Cardiac septum (tissue), 1 donor: ENCODE data around the gene LRWD1. TPM values are rescaled to one million over a fixed set of nuclear protein-coding genes. Genes with fewer than 3 reads are reported as not detected.
"Not testable (repeated sequence)": the region's sequence is repeated elsewhere in the genome, so short reads cannot be mapped to it uniquely, and the experiment has no call there.

Experiments
- DNase-seq: peaks from one replicate; pipeline ENCODE4 v3.0.0-alpha.2; 2020; ENCODE audit warnings: low spot score
- intact Hi-C: fragments of 100-400 bp; cut with DNase I; formaldehyde crosslinking; loops from one replicate; pipeline ENCODE4 v1.14.0; 2022
- total RNA-seq: library from RNA; stranded (reverse); fragmentation: NEBNext Ultra II Directional; extraction: Animal tissue kit (Norgen Biotek cat#: 25700); gene quantifications from one replicate; pipeline ENCODE4 v1.2.1, GENCODE V29; 2021
- donor health status: DM: no; HTN: no; CAD: no.

Gene LRWD1
- total RNA-seq, 1 donor from 2014 or later = 9.9 TPM

DNA sequence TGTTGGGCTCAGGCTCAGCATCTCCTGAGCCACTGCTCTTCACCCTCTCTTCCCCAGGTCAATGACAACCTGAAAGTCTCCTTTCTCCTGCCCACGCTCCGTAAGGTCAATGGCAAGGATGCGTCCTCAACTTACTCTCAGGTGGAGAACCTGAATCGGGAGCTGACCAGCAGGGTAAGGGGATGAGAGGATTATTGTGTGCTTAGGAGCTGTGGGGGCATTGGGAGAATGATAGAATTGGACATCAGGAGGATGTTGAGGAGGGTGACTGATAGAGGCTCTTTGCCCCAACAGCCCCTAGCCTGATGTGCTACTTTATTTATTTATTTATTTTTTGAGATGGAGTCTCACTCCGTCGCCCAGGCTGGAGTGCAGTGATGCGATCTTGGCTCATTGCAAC, 1.3 kb downstream of the LRWD1 start:
- intact Hi-C loops = loop anchor here (5.0 kb wide), 1 partner anchor 54 kb away; no protein-coding TSS in a partner anchor

GRCh38 chr7:102467581-102468477, 3.0 kb downstream of the LRWD1 start:
- intact Hi-C loops = loop anchor here (5.0 kb wide), 1 partner anchor 56 kb away; no protein-coding TSS in a partner anchor
- DNase-seq = peak; percentile 68

More for the DNA sequence above, 1.3 kb downstream of the LRWD1 start:
- DNase-seq = no peak

DNA sequence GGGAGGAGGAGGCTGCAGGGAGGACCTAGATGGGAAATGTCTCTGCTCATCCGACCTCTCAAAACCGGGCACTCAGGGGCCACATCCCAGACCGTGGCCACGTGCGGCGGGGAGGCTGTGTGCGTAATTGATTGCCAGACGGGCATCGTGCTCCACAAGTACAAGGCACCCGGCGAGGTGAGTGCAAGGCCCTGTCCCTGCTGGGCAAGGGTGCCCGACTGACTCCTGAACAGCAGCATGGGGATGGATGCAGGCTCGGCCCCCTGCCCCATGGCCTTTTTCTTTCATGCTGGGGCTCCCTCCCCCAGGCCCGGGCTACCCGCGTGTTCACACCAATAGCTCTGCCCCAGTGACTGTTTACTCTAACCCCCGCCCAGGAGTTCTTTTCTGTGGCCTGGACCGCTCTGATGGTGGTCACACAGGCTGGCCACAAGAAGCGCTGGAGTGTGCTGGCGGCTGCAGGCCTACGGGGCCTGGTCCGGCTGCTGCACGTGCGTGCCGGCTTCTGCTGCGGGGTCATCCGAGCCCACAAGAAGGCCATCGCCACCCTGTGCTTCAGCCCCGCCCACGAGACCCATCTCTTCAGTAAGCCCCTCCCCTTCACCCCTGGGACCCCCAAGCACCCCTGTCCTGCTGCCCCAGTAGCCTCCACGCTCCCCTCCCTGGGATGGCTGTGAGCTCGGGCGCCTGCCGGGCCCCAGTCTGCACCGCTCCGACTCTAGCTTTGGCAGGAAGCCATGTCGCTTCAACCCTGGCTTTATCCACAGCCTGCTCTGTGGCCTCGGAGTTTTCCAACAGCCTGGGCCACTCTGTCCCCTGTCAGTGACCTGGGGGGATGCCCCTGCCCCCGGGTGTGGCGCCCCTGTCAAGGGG, 3.9 kb downstream of the LRWD1 start:
- intact Hi-C loops = loop anchor here (5.0 kb wide), 1 partner anchor 56 kb away; no protein-coding TSS in a partner anchor

GRCh38 chr7:102469351-102469971, 4.7 kb downstream of the LRWD1 start:
- intact Hi-C loops = loop anchor here (5.0 kb wide), 1 partner anchor 57 kb away; no protein-coding TSS in a partner anchor
- peak; percentile 63 for DNase-seq

More for the DNA sequence above, 3.9 kb downstream of the LRWD1 start:
- DNase-seq = peak; percentile 67

DNA sequence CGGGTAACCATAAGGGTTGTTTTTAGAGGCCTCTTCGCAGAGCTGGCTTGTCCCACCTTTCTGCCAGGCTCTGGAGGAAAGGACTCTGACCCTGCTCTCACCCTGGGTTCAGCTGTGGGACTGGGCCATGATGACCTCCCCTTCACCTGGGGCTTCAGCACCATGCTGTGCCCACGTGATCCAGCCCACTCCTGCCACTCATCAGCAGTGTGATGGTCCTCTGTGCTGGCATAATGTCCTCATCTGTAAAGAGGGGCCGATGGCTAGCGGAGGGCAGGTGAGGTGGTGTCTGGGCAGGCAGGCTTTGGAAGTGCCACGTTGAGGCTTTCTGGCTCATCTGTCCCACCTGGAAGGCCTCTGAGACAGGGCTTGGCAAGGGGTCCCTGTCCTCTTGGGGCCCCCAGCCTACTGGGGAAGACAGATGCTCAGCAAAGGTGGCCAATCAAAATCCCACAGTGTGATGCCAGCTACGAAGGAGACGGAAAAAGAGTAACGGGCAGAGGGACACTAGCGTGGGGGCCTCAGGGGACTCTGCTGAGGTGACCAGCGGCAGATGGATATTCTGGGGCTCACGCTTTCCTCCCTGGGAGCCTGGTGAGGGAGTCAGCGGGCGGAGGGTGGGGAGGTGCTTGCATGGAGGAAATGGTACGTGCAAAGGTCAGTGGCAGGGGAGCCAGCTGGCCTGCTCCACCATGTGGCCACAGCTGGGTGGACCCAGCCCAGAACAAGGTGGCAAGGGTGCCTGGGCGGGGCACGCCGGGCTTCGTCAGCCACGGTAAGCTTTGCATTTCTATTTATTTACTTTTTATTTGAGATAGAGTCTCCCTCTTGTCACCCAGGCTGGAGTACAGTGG, 5.4 kb downstream of the LRWD1 start:
- intact Hi-C loops = loop anchor here (5.0 kb wide), 1 partner anchor 58 kb away; no protein-coding TSS in a partner anchor
- DNase-seq = peak; percentile 67

GRCh38 chr7:102471791-102472125, 7.0 kb downstream of the LRWD1 start:
- no peak for DNase-seq
- intact Hi-C loops = no loop called here

DNA sequence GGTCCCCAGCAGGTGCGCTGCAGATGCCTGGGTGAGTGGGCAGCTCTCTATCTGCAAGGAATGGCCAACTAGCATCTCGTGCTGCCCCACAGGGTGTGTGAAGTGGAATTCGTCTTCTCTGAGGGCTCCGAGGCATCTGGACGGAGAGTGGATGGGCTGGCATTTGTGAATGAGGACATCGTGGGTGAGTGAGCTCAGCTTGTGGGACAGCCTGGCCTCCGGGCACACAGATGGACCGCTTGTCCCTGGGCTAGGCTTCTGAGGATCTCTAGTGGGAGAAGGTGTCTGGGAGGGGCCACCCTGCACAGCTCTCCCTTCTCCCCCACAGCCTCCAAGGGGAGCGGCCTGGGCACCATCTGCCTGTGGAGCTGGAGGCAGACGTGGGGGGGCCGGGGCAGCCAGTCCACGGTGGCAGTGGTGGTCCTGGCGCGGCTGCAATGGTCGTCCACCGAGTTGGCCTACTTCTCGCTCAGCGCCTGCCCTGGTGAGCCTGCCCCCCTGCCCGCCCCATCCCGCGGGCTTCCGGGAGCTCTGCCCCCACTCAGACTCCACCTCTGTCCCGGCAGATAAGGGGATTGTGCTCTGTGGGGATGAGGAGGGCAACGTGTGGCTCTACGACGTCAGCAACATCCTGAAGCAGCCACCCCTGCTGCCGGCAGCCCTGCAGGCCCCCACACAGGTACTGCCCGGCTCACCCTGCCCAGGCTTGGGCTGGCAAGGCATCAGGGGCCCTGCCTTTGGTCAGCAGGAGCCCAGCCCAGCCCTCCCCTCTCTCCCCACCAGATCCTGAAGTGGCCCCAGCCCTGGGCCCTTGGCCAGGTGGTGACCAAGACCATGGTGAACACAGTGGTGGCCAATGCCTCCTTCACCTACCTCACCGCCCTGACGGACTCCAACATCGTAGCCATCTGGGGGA, 7.6 kb downstream of the LRWD1 start:
- DNase-seq = peak; percentile 57
- intact Hi-C loops = no loop called here

GRCh38 chr7:102473271-102473991, 8.6 kb downstream of the LRWD1 start:
- peak; percentile 69 for DNase-seq
- intact Hi-C loops = no loop called here

- DNase-seq = peak; percentile 53
- intact Hi-C loops = not testable (repeated sequence)
Measured at GRCh38 chr7:102474116-102474515, 9.3 kb downstream of the LRWD1 start.

DNA sequence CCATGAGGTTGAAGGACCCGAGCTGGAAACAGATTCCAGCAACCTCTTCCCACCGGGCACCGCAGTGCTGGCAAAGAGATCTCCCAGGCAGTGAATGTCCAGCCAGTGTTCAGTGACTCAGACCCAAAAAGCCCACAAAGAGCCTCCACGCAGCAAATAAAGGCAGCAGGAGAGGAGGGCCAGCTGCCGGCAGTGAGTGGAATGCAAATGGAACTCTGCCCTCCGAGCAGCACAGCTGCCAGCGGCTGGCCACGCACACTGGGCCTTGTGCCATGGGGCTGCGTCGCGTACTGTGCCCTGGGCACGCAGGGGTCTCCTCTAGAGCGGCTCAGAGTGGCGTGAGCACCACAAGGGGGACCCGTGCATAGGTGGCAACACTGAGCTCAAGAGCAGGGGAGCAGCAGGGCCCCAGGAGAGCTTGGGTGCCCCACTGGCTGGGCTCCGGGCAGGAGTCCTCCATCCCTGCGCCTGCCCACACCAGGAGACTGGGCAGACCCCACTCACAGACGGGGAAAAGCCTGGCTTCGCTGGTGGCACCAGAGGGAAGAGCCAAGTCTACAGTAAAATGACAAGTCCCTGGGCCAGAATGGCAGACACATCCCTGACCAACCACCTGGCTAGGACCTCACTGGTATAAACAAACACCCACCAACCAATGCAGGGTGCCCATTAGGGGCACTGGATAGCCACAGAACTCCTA, 10.1 kb downstream of the LRWD1 start:
- DNase-seq, intact Hi-C loops: not testable (repeated sequence)

GRCh38 chr7:102478314-102479208, 13.8 kb downstream of the LRWD1 start, which contains the start of gene POLR2J:
POLR2J (minus strand) TSS chr7:102478922; CDS start chr7:102478860, 62 bp downstream.
- intact Hi-C loops = not testable (repeated sequence)
- DNase-seq = peak; percentile 96

- DNase-seq, intact Hi-C loops: not testable (repeated sequence)
Measured at GRCh38 chr7:102479209-102479584, 14.4 kb downstream of the LRWD1 start.

- intact Hi-C loops = not testable (repeated sequence)
- peak; percentile 71 for DNase-seq
Measured at GRCh38 chr7:102479982-102480637, 15.3 kb downstream of the LRWD1 start.

DNA sequence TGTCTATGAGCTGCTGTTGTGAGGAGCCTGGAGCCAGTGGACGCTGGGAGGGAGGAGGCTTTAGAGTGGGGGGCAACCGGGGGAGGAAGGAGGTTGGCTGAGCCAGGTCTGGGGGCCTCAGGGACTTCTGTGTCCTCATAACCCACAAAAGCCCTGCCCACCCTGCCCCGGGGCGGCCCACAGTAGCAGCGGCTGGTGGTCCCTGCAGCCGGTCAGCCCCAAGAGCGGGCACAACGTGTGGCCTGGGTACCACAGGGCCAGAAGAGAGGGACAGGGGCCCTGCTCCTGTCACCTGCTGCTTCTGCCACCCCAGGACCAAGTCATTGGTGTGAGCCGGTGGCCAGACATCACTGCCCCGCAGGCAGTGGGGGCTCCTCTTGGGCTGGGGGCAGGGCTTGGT, 17.2 kb downstream of the LRWD1 start:
- intact Hi-C loops, DNase-seq: not testable (repeated sequence)

DNA sequence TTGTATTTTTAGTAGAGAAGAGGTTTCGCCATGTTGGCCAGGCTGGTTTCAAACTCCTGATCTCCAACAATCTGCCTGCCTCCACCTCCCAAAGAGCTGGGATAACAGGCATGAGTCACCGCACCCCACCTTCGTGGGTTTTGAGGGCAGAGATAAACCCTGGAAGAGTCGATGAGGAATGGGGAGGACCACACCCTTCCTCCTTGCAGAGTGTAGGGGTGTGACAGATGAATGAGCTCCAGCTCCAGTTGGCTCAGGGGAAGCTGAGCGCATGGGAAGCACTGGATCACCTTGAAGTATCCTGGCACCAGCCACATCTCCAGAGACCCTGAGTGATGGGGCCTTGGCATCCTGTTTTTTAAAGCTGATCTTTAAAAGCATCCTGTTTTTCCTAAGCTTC, 19.5 kb downstream of the LRWD1 start:
- intact Hi-C loops, DNase-seq: not testable (repeated sequence)
